Astrocyte (in vitro differentiated cells and primary cell): Measurements from ENCODE around the gene ACSF3.

Experiments used
- EZH2 ChIP-seq: IDR thresholded peaks from 2 replicates; pipeline ENCODE4 v1.6.1; 2012; ENCODE audit warnings: mild to moderate bottlenecking, low read length, inconsistent platforms; ENCODE audit not compliant: insufficient read depth
- TF ChIP-seq, protein P1 (sequence below): IDR thresholded peaks from 2 replicates; pipeline ENCODE4 v1.5.1; 2011; ENCODE audit warnings: low read depth, mild to moderate bottlenecking, inconsistent platforms, low read length, moderate library complexity; ENCODE audit not compliant: insufficient read depth

- TF ChIP-seq, protein P1, sequence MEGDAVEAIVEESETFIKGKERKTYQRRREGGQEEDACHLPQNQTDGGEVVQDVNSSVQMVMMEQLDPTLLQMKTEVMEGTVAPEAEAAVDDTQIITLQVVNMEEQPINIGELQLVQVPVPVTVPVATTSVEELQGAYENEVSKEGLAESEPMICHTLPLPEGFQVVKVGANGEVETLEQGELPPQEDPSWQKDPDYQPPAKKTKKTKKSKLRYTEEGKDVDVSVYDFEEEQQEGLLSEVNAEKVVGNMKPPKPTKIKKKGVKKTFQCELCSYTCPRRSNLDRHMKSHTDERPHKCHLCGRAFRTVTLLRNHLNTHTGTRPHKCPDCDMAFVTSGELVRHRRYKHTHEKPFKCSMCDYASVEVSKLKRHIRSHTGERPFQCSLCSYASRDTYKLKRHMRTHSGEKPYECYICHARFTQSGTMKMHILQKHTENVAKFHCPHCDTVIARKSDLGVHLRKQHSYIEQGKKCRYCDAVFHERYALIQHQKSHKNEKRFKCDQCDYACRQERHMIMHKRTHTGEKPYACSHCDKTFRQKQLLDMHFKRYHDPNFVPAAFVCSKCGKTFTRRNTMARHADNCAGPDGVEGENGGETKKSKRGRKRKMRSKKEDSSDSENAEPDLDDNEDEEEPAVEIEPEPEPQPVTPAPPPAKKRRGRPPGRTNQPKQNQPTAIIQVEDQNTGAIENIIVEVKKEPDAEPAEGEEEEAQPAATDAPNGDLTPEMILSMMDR, result no peak
- no peak for TF ChIP-seq EZH2
Observed at GRCh38 chr16:89070590-89070989, 23.1 kb upstream of the ACSF3 start.
